K562 (cell line): ENCODE results near the gene ABHD16A. TPM values are rescaled to one million over a fixed set of nuclear protein-coding genes. Genes with fewer than 3 reads are reported as not detected.

Source experiments
- FOXK1 ChIP-seq: sonication (generic); formaldehyde crosslinking; IDR thresholded peaks from 2 replicates; pipeline ENCODE4 v1.8.0; 2022; ENCODE audit warnings: missing genetic modification reagents, mild to moderate bottlenecking, borderline replicate concordance
- GABPB1 ChIP-seq: sonication (generic); formaldehyde crosslinking; IDR thresholded peaks from 2 replicates; pipeline ENCODE4 v1.8.0; 2022; ENCODE audit warnings: mild to moderate bottlenecking, missing genetic modification reagents
- HDGF ChIP-seq: fragments of 450-650 bp; IDR thresholded peaks from 2 replicates; pipeline ENCODE4 v1.6.1; 2016
- KLF1 ChIP-seq: fragments of 450-650 bp; IDR thresholded peaks from 2 replicates; pipeline ENCODE4 v1.6.1; 2016; ENCODE audit warnings: missing genetic modification characterization, missing compliant biosample characterization
- NFIC ChIP-seq: fragments of 450-650 bp; IDR thresholded peaks from 2 replicates; pipeline ENCODE4 v1.6.1; 2017; ENCODE audit warnings: mild to moderate bottlenecking, inconsistent platforms
- NR3C1 ChIP-seq: sonication (generic); formaldehyde crosslinking; IDR thresholded peaks from 2 replicates; pipeline ENCODE4 v1.8.1; 2022; ENCODE audit warnings: missing genetic modification reagents
- SP2 ChIP-seq: IDR thresholded peaks from 2 replicates; pipeline ENCODE4 v1.6.1; 2011; ENCODE audit warnings: mild to moderate bottlenecking, low read depth, low read length, moderate library complexity; ENCODE audit not compliant: poor library complexity, severe bottlenecking; ENCODE audit errors: extremely low read depth
- SPI1 ChIP-seq: IDR thresholded peaks from 2 replicates; pipeline ENCODE4 v1.6.1; 2011; ENCODE audit warnings: low read depth, low read length, control low read depth, borderline replicate concordance
- SRSF1 ChIP-seq: fragments of 200-400 bp; formaldehyde crosslinking; IDR thresholded peaks from 2 replicates; pipeline ENCODE4 v1.6.1; 2017; ENCODE audit warnings: mild to moderate bottlenecking, low read depth, low read length, moderate library complexity
- TAF7 ChIP-seq: fragments of 450-650 bp; IDR thresholded peaks from 2 replicates; pipeline ENCODE4 v1.6.1; 2016; ENCODE audit warnings: missing genetic modification characterization, missing compliant biosample characterization
- TAF9B ChIP-seq: fragments of 450-650 bp; IDR thresholded peaks from 2 replicates; pipeline ENCODE4 v1.6.1; 2018; ENCODE audit warnings: mild to moderate bottlenecking; ENCODE audit not compliant: partially characterized antibody
- TCF3 ChIP-seq: sonication (generic); formaldehyde crosslinking; IDR thresholded peaks from 2 replicates; pipeline ENCODE4 v1.4.0; 2020; ENCODE audit warnings: mild to moderate bottlenecking, missing genetic modification reagents
- ZFX ChIP-seq: sonication (generic); formaldehyde crosslinking; IDR thresholded peaks from 2 replicates; pipeline ENCODE4 v1.8.0; 2022; ENCODE audit warnings: mild to moderate bottlenecking, missing genetic modification reagents, moderate library complexity
- ZNF232 ChIP-seq: sonication (generic); formaldehyde crosslinking; IDR thresholded peaks from 2 replicates; pipeline ENCODE4 v1.8.0; 2022; ENCODE audit warnings: mild to moderate bottlenecking, missing genetic modification reagents
- polyA plus RNA-seq, 8 experiments: library from polyadenylated mRNA; depleted of rRNA in 4 of 8; stranded (reverse) in 5 of 8; unstranded in 3 of 8; fragments of >200 nt; fragmentation: Nextera tagmentation in 2 of 8; fragmentation: Illumina TruSeq in 1 of 8; extraction: Ambion mirVana in 2 of 8; extraction: Trizol in 1 of 8; gene quantifications; 2 replicates each; pipeline versions ENCODE4 v1.2.1 to v1.2.3, GENCODE V29; 2011 to 2014; ENCODE audit warnings: inconsistent platforms in 1 of 8, missing spikeins in 1 of 8
- total RNA-seq, 7 experiments: library from RNA; depleted of rRNA in 6 of 7; stranded (reverse); fragments of >200 nt in 6 of 7; fragmentation: Illumina TruSeq in 2 of 7; extraction: Trizol in 2 of 7; gene quantifications; 2 replicates each; pipeline versions ENCODE4 v1.2.1 to v1.2.3, GENCODE V29; 2011 to 2021; ENCODE audit warnings: low replicate concordance in 1 of 7
- TF ChIP-seq, protein P1 (sequence below): sonication (generic); formaldehyde crosslinking; IDR thresholded peaks from 2 replicates; pipeline ENCODE4 v1.8.1; 2022; ENCODE audit warnings: missing genetic modification reagents
- TF ChIP-seq, protein P2 (sequence below): fragments of 450-650 bp; formaldehyde crosslinking; IDR thresholded peaks from 2 replicates; pipeline ENCODE4 v1.4.0; 2020; ENCODE audit warnings: mild to moderate bottlenecking
- TF ChIP-seq, protein P3 (sequence below): fragments of 450-650 bp; IDR thresholded peaks from 2 replicates; pipeline ENCODE4 v1.6.1; 2016; ENCODE audit warnings: borderline replicate concordance
- TF ChIP-seq, protein P4 (sequence below): fragments of 250-450 bp; sonication (Bioruptor Pico); IDR thresholded peaks from 2 replicates; pipeline ENCODE4 v1.9.0; 2021; ENCODE audit warnings: mild to moderate bottlenecking, inconsistent platforms
- TF ChIP-seq, protein P5 (sequence below): IDR thresholded peaks from 3 replicates; pipeline ENCODE4 v1.6.1; 2011; ENCODE audit warnings: borderline replicate concordance, mild to moderate bottlenecking, moderate library complexity; ENCODE audit not compliant: insufficient read length; ENCODE audit errors: extremely low read depth

ABHD16A gene
- total and polyA plus RNA-seq, 9 of the 15 experiments (the other 6 are each of a cell fraction or from before 2014, with no cell fraction given) = 25.8 to 120 (median 81.6) TPM

DNA sequence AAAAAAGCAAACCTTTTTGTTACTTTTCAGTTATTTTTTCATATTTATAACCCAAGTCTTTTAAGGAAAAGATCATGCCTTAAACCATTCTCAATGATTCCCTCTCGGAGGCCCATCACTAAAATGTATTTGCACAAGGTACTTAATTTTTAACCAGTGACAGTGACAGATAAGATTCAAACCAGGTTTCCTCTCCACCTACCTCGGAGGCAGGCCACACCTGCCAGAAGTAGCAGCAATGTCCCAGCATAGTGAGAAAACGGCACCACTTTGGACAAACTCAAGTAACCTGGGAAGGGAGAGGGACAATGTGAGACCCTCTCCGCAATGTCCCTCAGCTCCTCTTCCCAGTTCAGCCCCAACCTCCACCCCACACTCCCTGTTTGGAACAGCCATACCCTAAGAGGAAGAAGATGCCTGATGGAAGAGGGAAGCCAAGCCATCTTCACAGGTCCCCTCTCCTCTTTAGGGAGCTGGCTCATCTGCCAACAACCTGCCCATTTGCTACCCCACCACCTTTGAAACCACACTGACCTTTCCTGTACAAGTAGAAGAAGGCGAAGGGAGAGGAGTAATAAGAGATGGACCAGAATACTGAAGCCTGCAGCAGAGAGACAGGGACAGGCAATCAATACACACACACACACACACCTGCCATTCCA is 2.3 kb downstream of the ABHD16A start (continued):
- TF ChIP-seq, protein P1, sequence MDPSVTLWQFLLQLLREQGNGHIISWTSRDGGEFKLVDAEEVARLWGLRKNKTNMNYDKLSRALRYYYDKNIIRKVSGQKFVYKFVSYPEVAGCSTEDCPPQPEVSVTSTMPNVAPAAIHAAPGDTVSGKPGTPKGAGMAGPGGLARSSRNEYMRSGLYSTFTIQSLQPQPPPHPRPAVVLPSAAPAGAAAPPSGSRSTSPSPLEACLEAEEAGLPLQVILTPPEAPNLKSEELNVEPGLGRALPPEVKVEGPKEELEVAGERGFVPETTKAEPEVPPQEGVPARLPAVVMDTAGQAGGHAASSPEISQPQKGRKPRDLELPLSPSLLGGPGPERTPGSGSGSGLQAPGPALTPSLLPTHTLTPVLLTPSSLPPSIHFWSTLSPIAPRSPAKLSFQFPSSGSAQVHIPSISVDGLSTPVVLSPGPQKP (CRISPR knock-in tag) = 0 out of 2 replicates have a peak, but pooled peaks have one; percentile 61
- TF ChIP-seq, protein P2, sequence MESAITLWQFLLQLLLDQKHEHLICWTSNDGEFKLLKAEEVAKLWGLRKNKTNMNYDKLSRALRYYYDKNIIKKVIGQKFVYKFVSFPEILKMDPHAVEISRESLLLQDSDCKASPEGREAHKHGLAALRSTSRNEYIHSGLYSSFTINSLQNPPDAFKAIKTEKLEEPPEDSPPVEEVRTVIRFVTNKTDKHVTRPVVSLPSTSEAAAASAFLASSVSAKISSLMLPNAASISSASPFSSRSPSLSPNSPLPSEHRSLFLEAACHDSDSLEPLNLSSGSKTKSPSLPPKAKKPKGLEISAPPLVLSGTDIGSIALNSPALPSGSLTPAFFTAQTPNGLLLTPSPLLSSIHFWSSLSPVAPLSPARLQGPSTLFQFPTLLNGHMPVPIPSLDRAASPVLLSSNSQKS (CRISPR knock-in tag) = no peak
- TF ChIP-seq SRSF1 = no peak
- 0 out of 2 replicates have a peak, but pooled peaks have one; percentile 16 for TF ChIP-seq GABPB1 (CRISPR knock-in tag)
- no peak for TF ChIP-seq ZFX
- TF ChIP-seq SP2 = peak; percentile 13
- TF ChIP-seq FOXK1 (CRISPR knock-in tag) = no peak
- no peak for TF ChIP-seq SPI1
- 0 out of 2 replicates have a peak, but pooled peaks have one; percentile 13 for TF ChIP-seq TAF7 (tag)
- TF ChIP-seq HDGF = peak; percentile 93
- no peak for TF ChIP-seq NR3C1 (CRISPR knock-in tag)
- peak; percentile 69; the same call in 1 of the 2 replicates for TF ChIP-seq ZNF232 (CRISPR knock-in tag)
- TF ChIP-seq, protein P3, sequence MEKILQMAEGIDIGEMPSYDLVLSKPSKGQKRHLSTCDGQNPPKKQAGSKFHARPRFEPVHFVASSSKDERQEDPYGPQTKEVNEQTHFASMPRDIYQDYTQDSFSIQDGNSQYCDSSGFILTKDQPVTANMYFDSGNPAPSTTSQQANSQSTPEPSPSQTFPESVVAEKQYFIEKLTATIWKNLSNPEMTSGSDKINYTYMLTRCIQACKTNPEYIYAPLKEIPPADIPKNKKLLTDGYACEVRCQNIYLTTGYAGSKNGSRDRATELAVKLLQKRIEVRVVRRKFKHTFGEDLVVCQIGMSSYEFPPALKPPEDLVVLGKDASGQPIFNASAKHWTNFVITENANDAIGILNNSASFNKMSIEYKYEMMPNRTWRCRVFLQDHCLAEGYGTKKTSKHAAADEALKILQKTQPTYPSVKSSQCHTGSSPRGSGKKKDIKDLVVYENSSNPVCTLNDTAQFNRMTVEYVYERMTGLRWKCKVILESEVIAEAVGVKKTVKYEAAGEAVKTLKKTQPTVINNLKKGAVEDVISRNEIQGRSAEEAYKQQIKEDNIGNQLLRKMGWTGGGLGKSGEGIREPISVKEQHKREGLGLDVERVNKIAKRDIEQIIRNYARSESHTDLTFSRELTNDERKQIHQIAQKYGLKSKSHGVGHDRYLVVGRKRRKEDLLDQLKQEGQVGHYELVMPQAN = no peak
- no peak for TF ChIP-seq TAF9B
- TF ChIP-seq NFIC = no peak
- no peak for TF ChIP-seq KLF1 (tag)
- TF ChIP-seq, protein P4, sequence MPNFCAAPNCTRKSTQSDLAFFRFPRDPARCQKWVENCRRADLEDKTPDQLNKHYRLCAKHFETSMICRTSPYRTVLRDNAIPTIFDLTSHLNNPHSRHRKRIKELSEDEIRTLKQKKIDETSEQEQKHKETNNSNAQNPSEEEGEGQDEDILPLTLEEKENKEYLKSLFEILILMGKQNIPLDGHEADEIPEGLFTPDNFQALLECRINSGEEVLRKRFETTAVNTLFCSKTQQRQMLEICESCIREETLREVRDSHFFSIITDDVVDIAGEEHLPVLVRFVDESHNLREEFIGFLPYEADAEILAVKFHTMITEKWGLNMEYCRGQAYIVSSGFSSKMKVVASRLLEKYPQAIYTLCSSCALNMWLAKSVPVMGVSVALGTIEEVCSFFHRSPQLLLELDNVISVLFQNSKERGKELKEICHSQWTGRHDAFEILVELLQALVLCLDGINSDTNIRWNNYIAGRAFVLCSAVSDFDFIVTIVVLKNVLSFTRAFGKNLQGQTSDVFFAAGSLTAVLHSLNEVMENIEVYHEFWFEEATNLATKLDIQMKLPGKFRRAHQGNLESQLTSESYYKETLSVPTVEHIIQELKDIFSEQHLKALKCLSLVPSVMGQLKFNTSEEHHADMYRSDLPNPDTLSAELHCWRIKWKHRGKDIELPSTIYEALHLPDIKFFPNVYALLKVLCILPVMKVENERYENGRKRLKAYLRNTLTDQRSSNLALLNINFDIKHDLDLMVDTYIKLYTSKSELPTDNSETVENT (CRISPR knock-in tag) = 0 out of 2 replicates have a peak, but pooled peaks have one; percentile 17
- no peak for TF ChIP-seq TCF3 (CRISPR knock-in tag)
- TF ChIP-seq, protein P5, sequence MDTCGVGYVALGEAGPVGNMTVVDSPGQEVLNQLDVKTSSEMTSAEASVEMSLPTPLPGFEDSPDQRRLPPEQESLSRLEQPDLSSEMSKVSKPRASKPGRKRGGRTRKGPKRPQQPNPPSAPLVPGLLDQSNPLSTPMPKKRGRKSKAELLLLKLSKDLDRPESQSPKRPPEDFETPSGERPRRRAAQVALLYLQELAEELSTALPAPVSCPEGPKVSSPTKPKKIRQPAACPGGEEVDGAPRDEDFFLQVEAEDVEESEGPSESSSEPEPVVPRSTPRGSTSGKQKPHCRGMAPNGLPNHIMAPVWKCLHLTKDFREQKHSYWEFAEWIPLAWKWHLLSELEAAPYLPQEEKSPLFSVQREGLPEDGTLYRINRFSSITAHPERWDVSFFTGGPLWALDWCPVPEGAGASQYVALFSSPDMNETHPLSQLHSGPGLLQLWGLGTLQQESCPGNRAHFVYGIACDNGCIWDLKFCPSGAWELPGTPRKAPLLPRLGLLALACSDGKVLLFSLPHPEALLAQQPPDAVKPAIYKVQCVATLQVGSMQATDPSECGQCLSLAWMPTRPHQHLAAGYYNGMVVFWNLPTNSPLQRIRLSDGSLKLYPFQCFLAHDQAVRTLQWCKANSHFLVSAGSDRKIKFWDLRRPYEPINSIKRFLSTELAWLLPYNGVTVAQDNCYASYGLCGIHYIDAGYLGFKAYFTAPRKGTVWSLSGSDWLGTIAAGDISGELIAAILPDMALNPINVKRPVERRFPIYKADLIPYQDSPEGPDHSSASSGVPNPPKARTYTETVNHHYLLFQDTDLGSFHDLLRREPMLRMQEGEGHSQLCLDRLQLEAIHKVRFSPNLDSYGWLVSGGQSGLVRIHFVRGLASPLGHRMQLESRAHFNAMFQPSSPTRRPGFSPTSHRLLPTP = no peak
